Cardiac fibroblast (primary cell): ENCODE data around the gene STX12.
"Not testable (repeated sequence)": the region's sequence is repeated elsewhere in the genome, so short reads cannot be mapped to it uniquely, and the experiment has no call there.

Experiments
- DNase-seq, 2 donors: peaks; one replicate each; pipeline versions ENCODE4 v3.0.0 to v3.0.0-alpha.2; 2010; ENCODE audit warnings: low read depth in 2 of 2
- H3K4me3 ChIP-seq, 2 donors: replicated peaks in 1 of 2; 1 replicate in 1 of 2; 2 replicates in 1 of 2; pipeline ENCODE4 v1.5.1; 2011; ENCODE audit warnings: low read depth in 2 of 2, low read length in 2 of 2, mild to moderate bottlenecking in 2 of 2, moderate library complexity in 1 of 2
- CTCF ChIP-seq: IDR thresholded peaks from one replicate; pipeline ENCODE4 v1.5.1; 2011; ENCODE audit warnings: low read depth, mild to moderate bottlenecking, low read length, inconsistent platforms

Gene STX12

DNA sequence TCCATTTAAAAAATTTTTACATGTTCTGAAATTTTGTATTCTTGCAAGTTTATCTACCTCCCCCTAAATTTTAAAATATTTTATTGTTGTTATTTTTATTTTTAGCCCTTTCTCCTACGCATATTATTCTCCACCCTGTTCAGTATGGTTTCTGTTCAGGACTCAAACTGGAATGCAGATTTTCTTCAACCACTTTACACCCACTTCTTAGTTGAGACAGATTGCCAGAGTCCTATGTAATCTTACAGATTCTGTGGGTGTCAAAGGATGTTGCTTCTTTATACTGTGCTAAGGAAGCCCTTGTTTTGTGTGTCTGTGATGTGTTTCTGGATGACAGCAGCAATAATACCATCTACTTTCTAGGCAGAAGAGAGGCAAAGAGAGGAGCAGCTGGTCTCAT is 36.9 kb downstream of the STX12 start:
- no peak for DNase-seq
- no peak for TF ChIP-seq CTCF
- H3K4me3 ChIP-seq, result no peak overlapping the region

DNA sequence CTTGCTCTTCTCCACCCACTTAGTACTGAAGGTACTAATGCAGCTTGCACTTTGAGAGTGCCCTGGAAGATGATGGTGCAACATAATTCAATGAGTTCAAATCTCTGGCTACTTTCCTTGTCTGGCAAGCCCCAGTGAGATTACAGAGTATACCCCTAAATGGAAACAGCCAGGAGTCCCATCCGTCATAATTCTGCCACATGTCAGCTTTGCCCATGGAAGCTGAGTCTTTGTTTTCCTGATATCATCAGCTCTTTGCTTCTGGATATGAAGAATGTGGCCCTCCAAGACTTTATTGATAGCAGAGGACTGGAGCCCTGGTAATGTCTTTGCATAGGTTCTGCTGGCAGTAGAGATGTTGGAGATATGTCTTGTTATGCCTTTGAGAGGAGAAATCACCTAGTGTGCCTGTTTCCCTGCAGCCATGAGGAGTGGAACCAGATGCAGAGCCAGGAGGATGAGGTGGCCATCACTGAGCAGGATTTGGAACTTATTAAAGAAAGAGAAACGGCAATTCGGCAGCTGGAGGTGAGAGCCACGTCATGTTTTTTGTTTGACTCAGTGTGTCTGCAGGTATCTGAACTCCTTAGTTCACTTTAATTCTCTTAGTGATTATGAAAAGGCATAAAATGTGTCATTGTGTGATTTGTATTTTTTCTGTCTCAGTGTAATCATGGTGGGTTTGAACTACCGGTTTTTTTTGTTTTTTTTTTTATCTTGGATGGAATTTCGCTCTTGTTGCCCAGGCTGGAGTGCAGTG is 38.9 kb downstream of the STX12 start:
- H3K4me3 ChIP-seq, result no peak overlapping the region
- no peak for TF ChIP-seq CTCF
- no peak for DNase-seq

GRCh38 chr1:27816921-27817630 is 44.1 kb downstream of the STX12 start:
- no peak overlapping the region for H3K4me3 ChIP-seq
- TF ChIP-seq CTCF, result no peak
- DNase-seq, result peak; percentile 79 to 85

GRCh38 chr1:27821761-27822315 is 48.8 kb downstream of the STX12 start:
- no peak for TF ChIP-seq CTCF
- H3K4me3 ChIP-seq, result no peak overlapping the region
- no peak for DNase-seq

DNA sequence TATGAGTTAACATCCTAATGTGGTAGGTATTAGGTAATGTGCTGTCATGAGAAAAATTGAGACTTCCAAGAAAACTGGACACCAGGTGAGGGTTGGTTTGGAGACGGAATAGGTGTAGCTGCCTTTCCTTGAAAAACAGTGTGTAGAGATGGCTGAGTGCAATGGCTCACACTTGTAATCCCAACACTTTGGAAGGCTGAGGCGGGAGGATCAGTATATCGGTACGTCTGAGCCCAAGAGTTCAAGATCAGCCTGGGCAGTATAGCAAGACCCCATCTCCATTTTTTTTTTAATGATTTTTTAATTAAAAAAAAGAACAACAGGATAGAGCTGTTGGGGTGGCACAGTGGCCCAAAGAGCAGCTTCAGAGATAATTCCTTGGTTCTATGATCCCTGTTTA is 50.8 kb downstream of the STX12 start:
- no peak overlapping the region for H3K4me3 ChIP-seq
- no peak for DNase-seq
- TF ChIP-seq CTCF, result no peak

GRCh38 chr1:27824411-27824810 is 51.4 kb downstream of the STX12 start:
- no peak for DNase-seq
- H3K4me3 ChIP-seq, result no peak overlapping the region
- TF ChIP-seq CTCF, result no peak

- peak overlapping the region in 1 of 2 donors; percentile 91 for H3K4me3 ChIP-seq
- not testable (repeated sequence) for DNase-seq
Observed at GRCh38 chr1:27829339-27829960, 56.4 kb downstream of the STX12 start.
